ENCODE measurements around the gene EAPP.
"Not testable (repeated sequence)": the region's sequence is repeated elsewhere in the genome, so short reads cannot be mapped to it uniquely, and the experiment has no call there.

The EAPP gene, protein sequence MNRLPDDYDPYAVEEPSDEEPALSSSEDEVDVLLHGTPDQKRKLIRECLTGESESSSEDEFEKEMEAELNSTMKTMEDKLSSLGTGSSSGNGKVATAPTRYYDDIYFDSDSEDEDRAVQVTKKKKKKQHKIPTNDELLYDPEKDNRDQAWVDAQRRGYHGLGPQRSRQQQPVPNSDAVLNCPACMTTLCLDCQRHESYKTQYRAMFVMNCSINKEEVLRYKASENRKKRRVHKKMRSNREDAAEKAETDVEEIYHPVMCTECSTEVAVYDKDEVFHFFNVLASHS

DNA sequence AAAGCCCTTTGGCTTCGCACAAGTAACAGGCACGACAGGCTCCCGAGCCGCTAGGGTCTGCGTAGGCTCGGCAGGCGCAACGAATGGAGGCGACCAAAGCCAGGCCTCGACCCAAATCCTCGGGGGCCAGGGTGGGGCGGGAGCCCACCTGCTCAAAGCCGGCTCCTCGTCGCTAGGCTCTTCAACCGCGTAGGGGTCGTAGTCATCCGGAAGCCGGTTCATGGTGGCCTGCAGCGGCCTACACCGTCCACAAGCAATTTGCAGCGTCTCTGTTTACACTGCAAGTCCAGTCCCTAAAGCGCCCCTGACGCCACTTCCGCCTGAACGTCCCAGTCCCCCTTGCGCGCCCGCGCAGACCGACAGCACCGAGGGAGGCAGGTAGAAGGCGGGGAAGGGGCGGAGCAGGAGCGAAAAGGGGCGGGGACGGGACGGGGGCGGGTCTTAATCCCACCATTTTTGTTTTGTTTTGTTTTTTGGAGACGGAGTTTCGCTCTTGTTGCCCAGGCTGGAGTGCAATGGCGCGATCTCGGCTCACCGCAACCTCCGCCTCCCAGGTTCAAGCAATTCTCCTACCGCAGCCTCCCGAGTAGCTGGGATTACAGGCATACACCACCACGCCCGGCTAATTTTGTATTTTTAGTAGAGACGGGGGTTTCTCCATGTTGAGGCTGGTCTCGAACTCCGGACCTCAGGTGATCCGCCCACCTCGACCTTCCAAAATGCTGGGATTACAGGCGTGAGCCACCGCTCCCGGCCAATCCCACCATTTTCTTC, at the start of gene EAPP:
EAPP (minus strand) TSS at position 295 of the 774 bp plus-strand sequence; CDS start at position 222, 73 bp downstream.
- Histone ChIP-seq H3K4me1 (ENCODE audit: control insufficient read depth, insufficient read depth, low read length) (no peaks in the 10 kb centered on the region), H3K36me3 (ENCODE audit: control insufficient read depth, insufficient read depth, low read length) (no peaks in the 10 kb centered on the region), H3K27me3 (ENCODE audit: control insufficient read depth, insufficient read depth, low read length) (no peaks in the 10 kb centered on the region), H3K4me3 (ENCODE audit: low read depth, low read length) (peak within 1 kb of the TSS; percentile 96), H3K9me3 (ENCODE audit: control insufficient read depth, insufficient read depth, low read length) (no peaks in the 10 kb centered on the region), H3K9ac (ENCODE audit: low read depth, low read length) (peak within 1 kb of the TSS; percentile 94)

DNA sequence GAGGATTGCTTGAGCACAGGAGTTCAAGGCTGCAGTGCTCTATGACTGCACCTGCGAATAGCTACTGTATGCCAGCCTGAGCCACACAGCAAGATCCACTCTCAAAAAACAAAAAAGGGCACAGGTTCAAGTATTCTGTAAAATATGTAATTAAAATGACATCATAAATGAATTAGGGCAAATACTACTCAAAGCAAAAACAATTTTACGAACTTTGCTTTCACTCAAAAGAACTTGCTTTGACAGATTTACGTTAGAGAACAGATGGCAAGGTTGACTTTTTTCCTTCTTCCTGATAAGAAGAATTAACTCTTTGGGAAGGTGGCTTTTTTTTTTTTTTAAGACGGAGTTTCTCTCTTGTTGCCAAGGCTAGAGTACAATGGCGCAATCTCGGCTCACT, 44.0 kb upstream of the EAPP start:
- no peak overlapping the region for H3K9ac ChIP-seq (ENCODE audit: low read depth, low read length)
- H3K9me3 ChIP-seq (ENCODE audit: control insufficient read depth, insufficient read depth, low read length), result no peaks in the 10 kb centered on the region
- H3K36me3 ChIP-seq (ENCODE audit: control insufficient read depth, insufficient read depth, low read length), result peaks cover 17% of the 10 kb centered on the region
- H3K4me1 ChIP-seq (ENCODE audit: control insufficient read depth, insufficient read depth, low read length), result no peaks in the 10 kb centered on the region
- H3K4me3 ChIP-seq (ENCODE audit: low read depth, low read length), result no peak overlapping the region
- H3K27me3 ChIP-seq (ENCODE audit: control insufficient read depth, insufficient read depth, low read length), result no peaks in the 10 kb centered on the region

DNA sequence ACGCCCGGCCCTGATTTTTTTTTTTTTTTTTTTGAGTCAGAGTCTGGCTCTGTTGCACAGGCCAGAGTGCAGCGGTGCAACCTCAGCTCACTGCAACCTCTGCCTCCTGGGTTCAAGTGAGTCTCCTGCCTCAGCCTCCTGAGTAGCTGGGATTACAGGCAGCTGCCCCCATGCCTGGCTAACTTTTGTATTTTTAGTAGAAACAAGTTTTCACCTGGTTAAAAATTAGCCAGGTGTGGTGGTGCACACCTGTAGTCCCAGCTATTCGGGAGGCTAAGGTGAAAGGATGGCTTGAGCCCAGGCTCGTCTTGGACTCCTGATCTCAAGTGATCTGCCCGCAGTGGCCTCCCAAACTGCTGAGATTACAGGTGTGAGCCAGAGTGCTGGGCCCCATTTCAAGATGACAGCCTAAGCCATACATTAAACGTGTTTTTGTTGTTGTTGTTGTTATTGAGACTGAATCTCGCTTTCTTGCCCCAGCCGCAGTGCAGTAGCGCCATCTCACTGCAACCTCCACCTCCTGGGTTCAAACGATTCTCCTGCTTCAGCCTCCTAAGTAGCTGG, 42.7 kb upstream of the EAPP start:
- Histone ChIP-seq H3K4me3 (ENCODE audit: low read depth, low read length) (no peak overlapping the region), H3K27me3 (ENCODE audit: control insufficient read depth, insufficient read depth, low read length) (no peaks in the 10 kb centered on the region), H3K36me3 (ENCODE audit: control insufficient read depth, insufficient read depth, low read length) (peaks cover 16% of the 10 kb centered on the region), H3K9me3 (ENCODE audit: control insufficient read depth, insufficient read depth, low read length) (no peaks in the 10 kb centered on the region), H3K9ac (ENCODE audit: low read depth, low read length) (no peak overlapping the region), H3K4me1 (ENCODE audit: control insufficient read depth, insufficient read depth, low read length) (no peaks in the 10 kb centered on the region)

DNA sequence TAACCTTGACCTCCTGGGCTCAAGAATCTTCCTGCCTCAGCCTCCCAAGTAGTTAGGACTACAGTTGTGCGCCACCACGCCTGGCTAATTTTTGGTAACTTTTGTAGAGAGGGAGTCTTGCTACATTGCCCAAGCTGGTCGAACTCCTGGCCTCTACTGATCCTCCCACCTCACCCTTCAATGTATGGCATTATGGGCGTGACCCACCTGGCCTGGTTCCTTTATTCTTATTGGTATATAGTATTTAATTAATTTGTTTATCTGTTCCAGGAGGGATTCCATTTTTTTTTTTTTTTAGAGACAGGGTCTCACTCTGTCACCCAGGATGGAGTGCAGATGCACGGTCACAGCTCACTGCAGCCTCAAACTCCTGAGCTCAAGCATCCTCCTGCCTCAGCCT, 40.9 kb upstream of the EAPP start:
- H3K27me3 ChIP-seq (ENCODE audit: control insufficient read depth, insufficient read depth, low read length), result no peaks in the 10 kb centered on the region
- H3K9ac ChIP-seq (ENCODE audit: low read depth, low read length), result no peak overlapping the region
- H3K9me3 ChIP-seq (ENCODE audit: control insufficient read depth, insufficient read depth, low read length), result no peaks in the 10 kb centered on the region
- peaks cover 8% of the 10 kb centered on the region for H3K36me3 ChIP-seq (ENCODE audit: control insufficient read depth, insufficient read depth, low read length)
- no peaks in the 10 kb centered on the region for H3K4me1 ChIP-seq (ENCODE audit: control insufficient read depth, insufficient read depth, low read length)
- H3K4me3 ChIP-seq (ENCODE audit: low read depth, low read length), result no peak overlapping the region

DNA sequence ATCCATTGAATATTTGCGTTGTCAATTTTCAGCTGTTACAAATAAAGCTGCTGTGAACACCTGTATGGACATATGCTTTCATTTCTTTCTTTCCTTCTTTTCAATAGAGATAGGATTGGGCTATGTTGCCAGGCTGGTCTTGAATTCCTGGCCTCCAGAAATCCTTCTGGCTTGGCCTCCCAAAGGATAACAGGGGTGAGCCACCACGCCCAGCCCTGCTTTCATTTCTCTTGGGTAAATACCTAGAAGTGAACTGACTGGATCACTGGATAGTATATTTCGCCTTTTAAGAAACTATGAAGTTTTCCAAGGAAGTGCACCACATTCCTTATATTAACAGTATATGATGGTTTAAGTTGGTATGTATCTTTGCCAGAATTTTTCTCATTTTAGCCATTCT, 32.3 kb upstream of the EAPP start:
- H3K27me3 ChIP-seq (ENCODE audit: control insufficient read depth, insufficient read depth, low read length), result no peaks in the 10 kb centered on the region
- H3K4me3 ChIP-seq (ENCODE audit: low read depth, low read length), result no peak overlapping the region
- no peaks in the 10 kb centered on the region for H3K9me3 ChIP-seq (ENCODE audit: control insufficient read depth, insufficient read depth, low read length)
- H3K36me3 ChIP-seq (ENCODE audit: control insufficient read depth, insufficient read depth, low read length), result peaks cover 7% of the 10 kb centered on the region
- no peaks in the 10 kb centered on the region for H3K4me1 ChIP-seq (ENCODE audit: control insufficient read depth, insufficient read depth, low read length)
- H3K9ac ChIP-seq (ENCODE audit: low read depth, low read length), result no peak overlapping the region

DNA sequence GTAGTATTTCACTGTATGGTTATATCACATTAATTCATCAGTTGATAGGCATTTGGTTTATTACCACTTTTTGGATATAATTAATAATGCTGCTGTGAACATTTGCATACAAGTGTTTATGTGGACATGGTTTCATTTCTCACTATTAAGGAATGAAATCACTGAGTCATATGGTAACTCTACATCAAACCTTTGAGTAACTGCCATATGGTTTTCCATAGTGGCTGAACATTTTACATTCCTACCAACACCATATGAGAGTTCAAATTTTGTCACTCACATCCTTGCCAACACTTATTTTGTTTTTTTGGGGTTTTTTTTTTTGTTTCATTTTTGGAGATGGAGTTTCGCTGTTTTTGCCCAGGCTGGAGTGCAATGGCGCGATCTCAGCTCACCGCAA, 30.2 kb upstream of the EAPP start:
- H3K9me3 ChIP-seq (ENCODE audit: control insufficient read depth, insufficient read depth, low read length), result no peaks in the 10 kb centered on the region
- H3K9ac ChIP-seq (ENCODE audit: low read depth, low read length), result no peak overlapping the region
- peaks cover 8% of the 10 kb centered on the region for H3K36me3 ChIP-seq (ENCODE audit: control insufficient read depth, insufficient read depth, low read length)
- H3K4me1 ChIP-seq (ENCODE audit: control insufficient read depth, insufficient read depth, low read length), result no peaks in the 10 kb centered on the region
- H3K4me3 ChIP-seq (ENCODE audit: low read depth, low read length), result no peak overlapping the region
- no peaks in the 10 kb centered on the region for H3K27me3 ChIP-seq (ENCODE audit: control insufficient read depth, insufficient read depth, low read length)

DNA sequence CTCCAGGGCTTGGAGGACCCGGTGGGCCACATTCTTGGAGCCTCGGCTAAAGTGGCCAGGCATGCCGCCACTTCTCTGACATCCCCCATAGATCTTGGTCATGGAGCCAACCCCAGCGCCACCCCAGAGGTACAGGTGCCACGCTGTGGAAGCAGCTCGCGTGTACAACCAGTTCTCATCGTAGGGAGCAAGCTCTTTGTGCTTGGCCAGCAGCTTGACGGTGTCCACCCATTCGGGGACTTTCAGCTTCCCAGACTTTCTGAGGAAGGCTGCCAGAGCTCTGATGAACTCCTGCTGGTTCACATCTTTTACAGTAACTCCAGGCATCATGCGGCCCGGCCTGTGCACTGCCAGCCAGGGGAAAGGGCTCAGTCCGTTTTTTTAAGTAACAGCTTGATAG, 29.3 kb upstream of the EAPP start:
- H3K9me3 ChIP-seq (ENCODE audit: control insufficient read depth, insufficient read depth, low read length), result no peaks in the 10 kb centered on the region
- H3K4me1 ChIP-seq (ENCODE audit: control insufficient read depth, insufficient read depth, low read length), result no peaks in the 10 kb centered on the region
- no peak overlapping the region for H3K4me3 ChIP-seq (ENCODE audit: low read depth, low read length)
- H3K36me3 ChIP-seq (ENCODE audit: control insufficient read depth, insufficient read depth, low read length), result peaks cover 10% of the 10 kb centered on the region
- H3K9ac ChIP-seq (ENCODE audit: low read depth, low read length), result no peak overlapping the region
- no peaks in the 10 kb centered on the region for H3K27me3 ChIP-seq (ENCODE audit: control insufficient read depth, insufficient read depth, low read length)

DNA sequence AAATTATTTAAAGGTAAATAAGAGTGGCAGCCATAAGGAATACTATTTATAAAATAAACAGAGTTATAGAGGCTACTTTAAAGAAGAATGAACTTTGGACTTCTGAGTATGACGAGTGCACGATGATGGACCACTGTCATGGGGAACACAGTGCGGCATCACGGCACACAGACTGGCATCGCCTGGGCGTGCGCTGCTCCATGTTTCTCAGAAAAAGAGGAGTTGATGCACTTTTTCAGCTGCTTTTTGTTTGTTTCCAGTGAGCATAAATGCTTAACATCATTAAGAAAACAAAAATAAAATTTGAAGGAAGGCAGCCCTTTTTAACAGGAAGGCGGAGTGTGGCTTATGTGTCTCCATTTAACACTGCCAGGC, 23.3 kb upstream of the EAPP start:
- Histone ChIP-seq H3K36me3 (ENCODE audit: control insufficient read depth, insufficient read depth, low read length) (peaks cover 5% of the 10 kb centered on the region), H3K4me3 (ENCODE audit: low read depth, low read length) (no peak overlapping the region), H3K9me3 (ENCODE audit: control insufficient read depth, insufficient read depth, low read length) (no peaks in the 10 kb centered on the region), H3K27me3 (ENCODE audit: control insufficient read depth, insufficient read depth, low read length) (no peaks in the 10 kb centered on the region), H3K9ac (ENCODE audit: low read depth, low read length) (no peak overlapping the region), H3K4me1 (ENCODE audit: control insufficient read depth, insufficient read depth, low read length) (no peaks in the 10 kb centered on the region)

DNA sequence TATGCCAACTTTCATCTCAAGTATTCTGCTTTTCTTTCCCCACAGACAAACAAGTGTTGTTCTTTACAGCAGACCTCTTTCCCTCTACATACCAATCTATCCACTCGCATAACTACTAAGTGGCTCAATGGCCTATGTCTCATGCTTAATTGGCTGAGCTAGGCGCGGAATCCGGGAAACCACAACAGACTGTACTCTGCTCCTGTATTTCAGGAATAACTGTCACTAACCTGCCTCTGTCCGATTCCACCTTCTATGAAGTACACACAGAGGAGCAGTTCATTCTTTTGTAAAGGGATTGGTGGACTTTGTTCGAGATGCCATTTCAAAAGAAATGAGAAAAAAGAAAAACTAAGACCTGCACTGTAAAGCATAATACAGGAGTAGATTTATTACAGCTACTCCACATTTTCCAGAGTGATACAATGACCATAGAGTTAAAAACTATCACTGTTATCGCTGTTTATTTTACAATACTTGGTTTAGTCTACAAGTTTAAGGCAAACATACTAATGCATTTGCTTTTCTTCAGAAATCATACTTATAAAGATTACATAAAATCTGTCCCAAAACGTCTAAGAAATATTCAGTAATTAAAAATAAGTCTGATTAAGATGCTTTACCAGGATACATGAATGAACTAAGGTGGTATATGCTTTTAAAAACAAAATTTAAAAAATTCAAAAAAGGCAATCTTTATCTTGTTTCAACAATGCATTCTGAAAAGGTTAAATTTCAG, 22.7 kb upstream of the EAPP start:
- not testable (repeated sequence) for H3K9ac ChIP-seq (ENCODE audit: low read depth, low read length); H3K4me1 ChIP-seq (ENCODE audit: control insufficient read depth, insufficient read depth, low read length); H3K4me3 ChIP-seq (ENCODE audit: low read depth, low read length); H3K36me3 ChIP-seq (ENCODE audit: control insufficient read depth, insufficient read depth, low read length); H3K27me3 ChIP-seq (ENCODE audit: control insufficient read depth, insufficient read depth, low read length); H3K9me3 ChIP-seq (ENCODE audit: control insufficient read depth, insufficient read depth, low read length)

DNA sequence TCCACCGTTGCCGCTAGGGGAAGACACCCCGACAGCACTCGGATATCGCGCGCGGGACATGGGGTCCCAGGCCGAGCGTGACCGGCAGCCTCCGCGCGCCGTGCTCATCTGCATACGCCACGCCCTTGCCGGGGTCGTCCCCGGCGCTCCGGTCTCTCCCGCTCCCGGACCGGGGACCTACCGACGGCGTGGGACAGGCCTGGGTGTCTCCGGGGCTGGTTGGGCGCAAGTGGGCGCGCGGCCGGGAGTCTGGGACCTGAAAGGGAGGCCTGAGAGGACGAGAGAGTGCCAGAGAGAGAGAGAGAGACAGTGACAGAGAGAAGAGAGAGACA, 17.0 kb upstream of the EAPP start:
- H3K9ac ChIP-seq (ENCODE audit: low read depth, low read length); H3K36me3 ChIP-seq (ENCODE audit: control insufficient read depth, insufficient read depth, low read length); H3K4me1 ChIP-seq (ENCODE audit: control insufficient read depth, insufficient read depth, low read length); H3K9me3 ChIP-seq (ENCODE audit: control insufficient read depth, insufficient read depth, low read length); H3K27me3 ChIP-seq (ENCODE audit: control insufficient read depth, insufficient read depth, low read length); H3K4me3 ChIP-seq (ENCODE audit: low read depth, low read length): not testable (repeated sequence)

DNA sequence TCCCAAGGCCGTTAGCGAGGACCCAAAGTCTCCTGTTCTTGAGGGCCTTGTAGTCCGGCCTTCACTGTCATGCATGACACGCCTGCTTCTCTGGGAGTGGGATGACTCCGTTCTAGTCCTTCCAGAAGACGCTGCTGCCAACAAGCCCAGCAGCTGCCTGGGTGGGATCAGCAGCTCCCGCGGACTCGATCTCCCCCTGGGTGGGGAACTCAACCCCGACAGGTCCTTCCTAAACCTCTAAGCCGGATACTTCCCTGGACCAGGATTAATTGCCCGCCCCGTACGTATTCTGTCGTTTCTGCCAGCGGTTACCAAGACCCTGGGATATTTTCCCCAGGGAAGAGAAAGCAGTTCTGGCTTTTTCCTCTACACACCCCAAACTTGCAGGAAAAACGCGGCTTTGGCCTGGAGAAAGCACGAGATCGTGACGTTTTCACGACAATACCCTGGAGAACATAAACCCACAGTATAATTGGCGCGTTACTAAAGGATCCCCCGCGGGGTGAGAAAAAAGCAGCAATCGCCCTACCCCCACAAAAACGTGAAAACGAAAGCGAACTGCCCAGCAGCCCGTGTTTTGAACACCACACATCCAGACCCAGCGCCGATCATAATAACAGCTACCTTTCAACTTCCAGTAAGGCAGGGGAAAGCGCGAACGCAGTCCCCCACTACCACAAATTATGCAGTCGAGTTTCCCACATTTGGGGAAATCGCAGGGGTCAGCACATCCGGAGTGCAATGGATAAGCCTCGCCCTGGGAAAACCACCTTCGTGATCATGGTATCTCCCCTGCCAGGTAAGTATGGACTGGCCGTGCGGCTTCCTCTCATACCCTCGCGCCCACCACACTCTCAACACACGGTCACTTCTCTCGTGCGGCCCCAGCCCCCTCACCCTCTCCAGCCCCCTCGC, 16.3 kb upstream of the EAPP start:
- H3K9ac ChIP-seq (ENCODE audit: low read depth, low read length); H3K9me3 ChIP-seq (ENCODE audit: control insufficient read depth, insufficient read depth, low read length); H3K4me3 ChIP-seq (ENCODE audit: low read depth, low read length); H3K27me3 ChIP-seq (ENCODE audit: control insufficient read depth, insufficient read depth, low read length); H3K4me1 ChIP-seq (ENCODE audit: control insufficient read depth, insufficient read depth, low read length); H3K36me3 ChIP-seq (ENCODE audit: control insufficient read depth, insufficient read depth, low read length): not testable (repeated sequence)
